ENCODE data around the gene NFIA.

GRCh38 chr1:61273861-61274260 is 191.5 kb downstream of the NFIA start:
- TF ChIP-seq EZH2 (IDR thresholded peaks at IDR 0.05; ENCODE audit: borderline replicate concordance, low read length) = no peak
- TF ChIP-seq, protein P1, sequence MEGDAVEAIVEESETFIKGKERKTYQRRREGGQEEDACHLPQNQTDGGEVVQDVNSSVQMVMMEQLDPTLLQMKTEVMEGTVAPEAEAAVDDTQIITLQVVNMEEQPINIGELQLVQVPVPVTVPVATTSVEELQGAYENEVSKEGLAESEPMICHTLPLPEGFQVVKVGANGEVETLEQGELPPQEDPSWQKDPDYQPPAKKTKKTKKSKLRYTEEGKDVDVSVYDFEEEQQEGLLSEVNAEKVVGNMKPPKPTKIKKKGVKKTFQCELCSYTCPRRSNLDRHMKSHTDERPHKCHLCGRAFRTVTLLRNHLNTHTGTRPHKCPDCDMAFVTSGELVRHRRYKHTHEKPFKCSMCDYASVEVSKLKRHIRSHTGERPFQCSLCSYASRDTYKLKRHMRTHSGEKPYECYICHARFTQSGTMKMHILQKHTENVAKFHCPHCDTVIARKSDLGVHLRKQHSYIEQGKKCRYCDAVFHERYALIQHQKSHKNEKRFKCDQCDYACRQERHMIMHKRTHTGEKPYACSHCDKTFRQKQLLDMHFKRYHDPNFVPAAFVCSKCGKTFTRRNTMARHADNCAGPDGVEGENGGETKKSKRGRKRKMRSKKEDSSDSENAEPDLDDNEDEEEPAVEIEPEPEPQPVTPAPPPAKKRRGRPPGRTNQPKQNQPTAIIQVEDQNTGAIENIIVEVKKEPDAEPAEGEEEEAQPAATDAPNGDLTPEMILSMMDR (conservative IDR thresholded peaks at IDR 0.05 in 1 of 2, IDR thresholded peaks at IDR 0.05 in 1 of 2; ENCODE audit: extremely low read depth in 1 of 2, insufficient read depth in 1 of 2, low read depth in 1 of 2, low read length in 2 of 2) = no peak
